OCI-LY7 (cell line): ENCODE measurements around the gene ATPAF2. TPM values are rescaled to one million over a fixed set of nuclear protein-coding genes. Genes with fewer than 3 reads are reported as not detected.

ENCODE experiments used
- BruUV-seq: library from RNA; stranded (reverse); fragments of 400-500 nt; replicated peaks from 2 replicates; lab custom pipeline; 2021; lab: Mats Ljungman, UMichigan
- CTCF ChIA-PET: fragments of 300-600 bp; sonication (Branson Sonifier 250); formaldehyde crosslinking; loops from one replicate; lab custom pipeline; 2022; ENCODE audit warnings: antibody characterized with exemption; ENCODE audit not compliant: unreplicated experiment; lab: Charles Lee
- POLR2A ChIA-PET: fragments of 300-600 bp; sonication (Branson Sonifier 250); formaldehyde crosslinking; loops from one replicate; lab custom pipeline; 2022; ENCODE audit warnings: antibody characterized with exemption; lab: Charles Lee
- DNase-seq: peaks from one replicate; pipeline ENCODE4 v3.0.0-alpha.2; 2015; ENCODE audit warnings: low spot score
- H2AFZ ChIP-seq: fragments of 200-600 bp; sonication (generic), shearing (Covaris generic); 2 replicates; pipeline ENCODE4 v1.6.1; 2014; ENCODE audit warnings: mild to moderate bottlenecking, antibody characterized with exemption, low read length, moderate library complexity
- H3K27ac ChIP-seq: fragments of 200-600 bp; sonication (generic); 2 replicates; pipeline ENCODE4 v1.5.1; 2014; ENCODE audit warnings: mixed run types, low read depth, mild to moderate bottlenecking, moderate library complexity, low read length, inconsistent platforms; ENCODE audit not compliant: poor library complexity, severe bottlenecking
- H3K36me3 ChIP-seq: fragments of 200-600 bp; sonication (generic); 2 replicates; pipeline ENCODE4 v1.6.1; 2014; ENCODE audit warnings: mild to moderate bottlenecking, antibody characterized with exemption, low read length, moderate library complexity, mixed read lengths; ENCODE audit not compliant: insufficient read depth
- H3K4me1 ChIP-seq: fragments of 200-600 bp; sonication (generic); 2 replicates; pipeline ENCODE4 v1.5.1; 2014; ENCODE audit warnings: mild to moderate bottlenecking, low read length; ENCODE audit not compliant: insufficient read depth, poor library complexity, severe bottlenecking
- H3K4me2 ChIP-seq: fragments of 200-600 bp; sonication (generic); 2 replicates; pipeline ENCODE4 v1.6.1; 2014; ENCODE audit warnings: mild to moderate bottlenecking, low read length
- H3K4me3 ChIP-seq: fragments of 200-600 bp; sonication (generic); 2 replicates; pipeline ENCODE4 v1.5.1; 2014; ENCODE audit warnings: mild to moderate bottlenecking, low read depth, low read length; ENCODE audit not compliant: poor library complexity, severe bottlenecking
- H3K79me2 ChIP-seq: fragments of 200-600 bp; sonication (generic); 2 replicates; pipeline ENCODE4 v1.6.1; 2016; ENCODE audit warnings: low read depth, mild to moderate bottlenecking, low read length, moderate library complexity, mixed read lengths; ENCODE audit not compliant: insufficient read depth
- H3K9me2 ChIP-seq: fragments of 200-600 bp; sonication (generic); 2 replicates; pipeline ENCODE4 v1.6.1; 2016; ENCODE audit warnings: mild to moderate bottlenecking, low read length, mixed read lengths; ENCODE audit not compliant: insufficient read depth
- H3K9me3 ChIP-seq: fragments of 200-600 bp; sonication (generic); 2 replicates; pipeline ENCODE4 v1.6.1; 2014; ENCODE audit warnings: mild to moderate bottlenecking, mixed run types, low read length, mixed read lengths
- H4K20me1 ChIP-seq: fragments of 200-600 bp; sonication (generic); 2 replicates; pipeline ENCODE4 v1.6.1; 2014; ENCODE audit warnings: mild to moderate bottlenecking, antibody characterized with exemption, low read length, moderate library complexity, mixed read lengths; ENCODE audit not compliant: insufficient read depth
- EZH2phosphoT487 ChIP-seq: fragments of 200-600 bp; sonication (generic); IDR thresholded peaks from 2 replicates; pipeline ENCODE4 v1.6.1; 2018; ENCODE audit warnings: low read depth, borderline replicate concordance, mild to moderate bottlenecking, mixed run types, antibody characterized with exemption, low read length, moderate library complexity, mixed read lengths
- intact Hi-C: fragments of 100-400 bp; cut with micrococcal nuclease; formaldehyde crosslinking; loops from one replicate; pipeline ENCODE4 v1.10.0; 2022; ENCODE audit not compliant: unreplicated experiment
- total RNA-seq, 2 experiments: library from RNA; depleted of rRNA in 1 of 2; stranded (reverse); fragments of >200 nt in 1 of 2; shearing (Covaris generic) in 1 of 2; gene quantifications; 2 replicates each; pipeline ENCODE4 v1.2.3, GENCODE V29; 2014 to 2022
- TF ChIP-seq, protein P1 (sequence below): fragments of 200-600 bp; sonication (generic); conservative IDR thresholded peaks from 2 replicates; pipeline ENCODE4 v1.5.1; 2014; ENCODE audit warnings: mild to moderate bottlenecking, antibody characterized with exemption, low read length, moderate library complexity, mixed read lengths

Gene ATPAF2
- total RNA-seq, 2 experiments from 2014 or later = 42.9 to 56.2 TPM

DNA sequence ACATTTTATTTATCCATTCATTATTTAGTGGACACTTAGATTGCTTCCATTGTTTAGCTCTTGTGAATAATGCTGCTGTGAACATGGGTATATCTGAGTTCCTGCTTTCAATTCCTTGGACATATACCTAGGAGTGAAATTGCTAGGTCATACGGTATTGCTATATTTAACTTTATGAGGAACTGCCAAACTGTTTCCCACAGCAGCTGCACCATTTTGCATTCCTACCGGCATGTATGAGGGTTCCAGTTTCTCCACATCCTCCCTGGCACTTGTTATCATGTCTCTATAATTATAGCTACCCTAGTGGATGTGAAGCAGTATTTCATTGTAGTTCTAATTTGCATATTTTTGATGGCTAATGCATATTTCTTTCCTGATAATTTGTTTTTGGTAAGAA, 25.1 kb upstream of the ATPAF2 start:
- ChIA-PET CTCF (no interaction called here), POLR2A (interaction anchor here (0.5 to 1.4 kb wide), 3 partner anchors 10 to 148 kb away, joined by 3 to 4 read pairs (median 3); no protein-coding TSS in a partner anchor)
- Histone ChIP-seq H3K4me3 (no peak overlapping the region), H2AFZ (no peak overlapping the region), H3K4me1 (peaks cover 7% of the 10 kb centered on the region), H3K79me2 (no peaks in the 10 kb centered on the region), H3K36me3 (peaks cover 27% of the 10 kb centered on the region), H3K9me3 (no peaks in the 10 kb centered on the region), H3K9me2 (no peaks in the 10 kb centered on the region), H3K4me2 (no peak overlapping the region), H4K20me1 (no peaks in the 10 kb centered on the region; the same call in 1 of the 2 replicates), H3K27ac (no peak overlapping the region)
- no peak for TF ChIP-seq EZH2phosphoT487
- TF ChIP-seq, protein P1, sequence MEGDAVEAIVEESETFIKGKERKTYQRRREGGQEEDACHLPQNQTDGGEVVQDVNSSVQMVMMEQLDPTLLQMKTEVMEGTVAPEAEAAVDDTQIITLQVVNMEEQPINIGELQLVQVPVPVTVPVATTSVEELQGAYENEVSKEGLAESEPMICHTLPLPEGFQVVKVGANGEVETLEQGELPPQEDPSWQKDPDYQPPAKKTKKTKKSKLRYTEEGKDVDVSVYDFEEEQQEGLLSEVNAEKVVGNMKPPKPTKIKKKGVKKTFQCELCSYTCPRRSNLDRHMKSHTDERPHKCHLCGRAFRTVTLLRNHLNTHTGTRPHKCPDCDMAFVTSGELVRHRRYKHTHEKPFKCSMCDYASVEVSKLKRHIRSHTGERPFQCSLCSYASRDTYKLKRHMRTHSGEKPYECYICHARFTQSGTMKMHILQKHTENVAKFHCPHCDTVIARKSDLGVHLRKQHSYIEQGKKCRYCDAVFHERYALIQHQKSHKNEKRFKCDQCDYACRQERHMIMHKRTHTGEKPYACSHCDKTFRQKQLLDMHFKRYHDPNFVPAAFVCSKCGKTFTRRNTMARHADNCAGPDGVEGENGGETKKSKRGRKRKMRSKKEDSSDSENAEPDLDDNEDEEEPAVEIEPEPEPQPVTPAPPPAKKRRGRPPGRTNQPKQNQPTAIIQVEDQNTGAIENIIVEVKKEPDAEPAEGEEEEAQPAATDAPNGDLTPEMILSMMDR = no peak
- no TSS peak for BruUV-seq
- no peak for DNase-seq
- intact Hi-C loops = no loop called here

DNA sequence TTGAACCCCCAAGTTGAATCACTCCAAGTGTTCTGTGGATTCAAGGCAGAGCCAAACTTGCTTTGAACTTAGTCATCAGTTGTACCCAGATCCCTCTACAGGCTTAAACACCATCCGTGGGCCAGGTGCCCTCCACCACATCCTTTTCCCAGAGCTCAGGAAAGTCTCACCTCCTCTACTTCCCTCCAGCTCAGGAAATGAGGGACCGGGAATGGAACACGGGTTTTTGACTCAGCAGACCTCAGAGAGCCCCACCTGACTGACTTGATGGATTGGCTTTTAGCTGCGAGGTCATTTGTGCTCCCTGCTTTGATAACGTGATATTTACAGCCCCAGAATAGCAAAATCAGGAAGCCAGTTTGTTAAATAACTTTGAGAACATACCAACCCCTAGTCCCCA, 20.3 kb upstream of the ATPAF2 start:
- no TSS peak for BruUV-seq
- H3K9me3 ChIP-seq = no peaks in the 10 kb centered on the region
- peaks cover 7% of the 10 kb centered on the region for H3K4me1 ChIP-seq
- no peak for DNase-seq
- H3K4me2 ChIP-seq = no peak overlapping the region
- no peaks in the 10 kb centered on the region for H3K79me2 ChIP-seq
- TF ChIP-seq, protein P1 = no peak
- no peak for TF ChIP-seq EZH2phosphoT487
- no peaks in the 10 kb centered on the region for H4K20me1 ChIP-seq
- intact Hi-C loops = no loop called here
- no peaks in the 10 kb centered on the region for H3K9me2 ChIP-seq
- POLR2A ChIA-PET = interaction anchor here (0.7 to 1.0 kb wide), 2 partner anchors 14 to 26 kb away, joined by 3 to 5 read pairs; no protein-coding TSS in a partner anchor
- CTCF ChIA-PET = no interaction called here
- no peak overlapping the region for H2AFZ ChIP-seq
- H3K36me3 ChIP-seq = peaks cover 51% of the 10 kb centered on the region
- H3K4me3 ChIP-seq = no peak overlapping the region
- H3K27ac ChIP-seq = no peak overlapping the region

DNA sequence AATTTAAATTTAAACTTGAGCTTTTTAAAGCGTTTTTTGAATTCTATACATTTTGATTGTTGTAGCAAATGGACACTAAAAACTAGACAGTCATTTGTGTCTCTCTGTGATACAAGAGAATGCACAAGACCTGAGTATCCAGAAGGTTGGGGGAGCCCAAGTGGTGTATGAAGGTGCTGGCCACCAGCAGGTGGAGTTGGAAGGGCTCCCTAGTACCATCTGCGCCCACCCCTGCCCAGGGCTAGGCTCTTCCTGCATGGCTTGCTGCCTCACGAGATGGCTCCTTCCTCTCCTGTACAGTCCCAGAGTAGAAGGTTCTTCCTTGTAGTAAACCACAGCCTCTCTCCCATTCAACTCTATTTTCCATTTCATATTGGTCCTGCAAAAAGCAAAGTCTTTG, 17.2 kb upstream of the ATPAF2 start:
- H3K4me1 ChIP-seq = peaks cover 17% of the 10 kb centered on the region
- H3K4me2 ChIP-seq = no peak overlapping the region
- no peaks in the 10 kb centered on the region for H3K9me2 ChIP-seq
- H2AFZ ChIP-seq = no peak overlapping the region
- no peak overlapping the region for H3K27ac ChIP-seq
- TF ChIP-seq EZH2phosphoT487 = no peak
- TF ChIP-seq, protein P1 = no peak
- H3K36me3 ChIP-seq = peaks cover 44% of the 10 kb centered on the region
- no peaks in the 10 kb centered on the region for H3K9me3 ChIP-seq
- H3K79me2 ChIP-seq = no peaks in the 10 kb centered on the region
- intact Hi-C loops = no loop called here
- H4K20me1 ChIP-seq = no peaks in the 10 kb centered on the region
- H3K4me3 ChIP-seq = no peak overlapping the region
- ChIA-PET CTCF (interaction anchor here (0.5 kb wide), 1 partner anchor 10 kb away, joined by 3 read pairs; no protein-coding TSS in a partner anchor), POLR2A (interaction anchor here (0.7 kb wide), 1 partner anchor 11 kb away, joined by 3 read pairs; no protein-coding TSS in a partner anchor)
- BruUV-seq = no TSS peak
- DNase-seq = no peak
